H9 (cell line): Measurements from ENCODE around the gene FANCE. TPM values are rescaled to one million over a fixed set of nuclear protein-coding genes. Genes with fewer than 3 reads are reported as not detected.

Experiments used
- DNase-seq: peaks from one replicate; pipeline ENCODE4 v3.0.0-alpha.2; 2017
- H2AFZ ChIP-seq: one replicate; pipeline ENCODE4 v1.6.1; 2013; ENCODE audit warnings: mild to moderate bottlenecking, low read length, control low read depth, moderate library complexity
- H2AK5ac ChIP-seq: 2 replicates; pipeline ENCODE4 v1.6.1; 2013; ENCODE audit warnings: low read length, control low read depth, mixed read lengths; ENCODE audit not compliant: insufficient read length
- H2BK120ac ChIP-seq: one replicate; pipeline ENCODE4 v1.6.1; 2013; ENCODE audit warnings: low read depth, mild to moderate bottlenecking, low read length, control low read depth, inconsistent platforms; ENCODE audit not compliant: poor library complexity, severe bottlenecking
- H2BK12ac ChIP-seq: 2 replicates; pipeline ENCODE4 v1.6.1; 2013; ENCODE audit warnings: low read length, control low read depth, mixed read lengths, low read depth; ENCODE audit not compliant: insufficient read length
- H2BK15ac ChIP-seq: 2 replicates; pipeline ENCODE4 v1.6.1; 2013; ENCODE audit warnings: low read depth, low read length, control low read depth
- H2BK20ac ChIP-seq: one replicate; pipeline ENCODE4 v1.6.1; 2013; ENCODE audit warnings: low read depth, mild to moderate bottlenecking, low read length, control low read depth, inconsistent platforms; ENCODE audit not compliant: poor library complexity, severe bottlenecking
- H2BK5ac ChIP-seq: 2 replicates; pipeline ENCODE4 v1.6.1; 2013; ENCODE audit warnings: low read length, control low read depth, mixed read lengths; ENCODE audit not compliant: insufficient read length
- H3K14ac ChIP-seq: 2 replicates; pipeline ENCODE4 v1.6.1; 2013; ENCODE audit warnings: low read length, control low read depth; ENCODE audit not compliant: insufficient read depth
- H3K18ac ChIP-seq: 2 replicates; pipeline ENCODE4 v1.6.1; 2013; ENCODE audit warnings: low read depth, mild to moderate bottlenecking, mixed read lengths, low read length, control low read depth; ENCODE audit not compliant: insufficient read length
- H3K23ac ChIP-seq: 2 replicates; pipeline ENCODE4 v1.6.1; 2013; ENCODE audit warnings: low read length, control low read depth, mixed read lengths, low read depth; ENCODE audit not compliant: insufficient read length
- H3K23me2 ChIP-seq: 2 replicates; pipeline ENCODE4 v1.6.1; 2013; ENCODE audit warnings: low read depth, mild to moderate bottlenecking, mixed read lengths, low read length, control low read depth; ENCODE audit not compliant: insufficient read length, poor library complexity, severe bottlenecking
- H3K27ac ChIP-seq: 2 replicates; pipeline ENCODE4 v1.5.1; 2013; ENCODE audit warnings: low read length, control low read depth, mixed read lengths, low read depth; ENCODE audit not compliant: insufficient read length
- H3K27me3 ChIP-seq: 2 replicates; pipeline ENCODE4 v1.6.1; 2013; ENCODE audit warnings: low read length, control low read depth, inconsistent platforms; ENCODE audit not compliant: insufficient read depth
- H3K4ac ChIP-seq: 2 replicates; pipeline ENCODE4 v1.6.1; 2013; ENCODE audit warnings: low read depth, mild to moderate bottlenecking, control low read depth, inconsistent platforms, low read length, moderate library complexity
- H3K4me1 ChIP-seq: 2 replicates; pipeline ENCODE4 v1.6.1; 2013; ENCODE audit warnings: low read length, control low read depth, inconsistent platforms; ENCODE audit not compliant: insufficient read depth
- H3K4me2 ChIP-seq: 2 replicates; pipeline ENCODE4 v1.6.1; 2013; ENCODE audit warnings: low read length, control low read depth, mixed read lengths; ENCODE audit not compliant: insufficient read length, insufficient read depth
- H3K56ac ChIP-seq: 2 replicates; pipeline ENCODE4 v1.6.1; 2013; ENCODE audit warnings: low read depth, mild to moderate bottlenecking, mixed read lengths, low read length, control low read depth; ENCODE audit not compliant: insufficient read length
- H3K79me1 ChIP-seq: 2 replicates; pipeline ENCODE4 v1.6.1; 2013; ENCODE audit warnings: low read depth, mild to moderate bottlenecking, moderate library complexity, low read length, control low read depth, inconsistent platforms; ENCODE audit not compliant: insufficient read depth, poor library complexity, severe bottlenecking
- H3K79me2 ChIP-seq: 2 replicates; pipeline ENCODE4 v1.6.1; 2013; ENCODE audit warnings: low read length, control low read depth, inconsistent platforms; ENCODE audit not compliant: insufficient read depth
- H3K9ac ChIP-seq: 2 replicates; pipeline ENCODE4 v1.6.1; 2013; ENCODE audit warnings: low read length, control low read depth, mixed read lengths; ENCODE audit not compliant: insufficient read length; ENCODE audit errors: extremely low read depth
- H3K9me3 ChIP-seq: one replicate; pipeline ENCODE4 v1.6.1; 2013; ENCODE audit warnings: low read depth, low read length, inconsistent platforms; ENCODE audit not compliant: control insufficient read depth
- H3T11ph ChIP-seq: one replicate; pipeline ENCODE4 v1.6.1; 2013; ENCODE audit warnings: mild to moderate bottlenecking, low read length, control low read depth, inconsistent platforms
- H4K20me1 ChIP-seq: one replicate; pipeline ENCODE4 v1.6.1; 2013; ENCODE audit not compliant: control insufficient read depth, insufficient read length, insufficient read depth
- H4K5ac ChIP-seq: 2 replicates; pipeline ENCODE4 v1.6.1; 2013; ENCODE audit warnings: low read depth, mild to moderate bottlenecking, mixed read lengths, low read length, control low read depth; ENCODE audit not compliant: insufficient read length
- H4K8ac ChIP-seq: replicated peaks from 2 replicates; pipeline ENCODE4 v1.6.1; 2013; ENCODE audit warnings: low read length, control low read depth, mixed read lengths, low read depth; ENCODE audit not compliant: insufficient read length
- H4K91ac ChIP-seq: 2 replicates; pipeline ENCODE4 v1.6.1; 2013; ENCODE audit warnings: low read depth, mild to moderate bottlenecking, moderate library complexity, mixed read lengths, low read length, control low read depth; ENCODE audit not compliant: insufficient read length
- H3K27ac Mint-ChIP-seq, 3 experiments: 2 replicates in 2 of 3; 3 replicates in 1 of 3; pipeline ENCODE4 v1.8.0; 2020 to 2021; ENCODE audit warnings: mixed read lengths in 3 of 3, mild to moderate bottlenecking in 1 of 3, moderate library complexity in 1 of 3
- H3K27me3 Mint-ChIP-seq: 2 replicates; pipeline ENCODE4 v1.8.0; 2021; ENCODE audit warnings: low read depth, mild to moderate bottlenecking, moderate library complexity, mixed read lengths
- H3K36me3 Mint-ChIP-seq, 3 experiments: 2 replicates in 2 of 3; 3 replicates in 1 of 3; pipeline ENCODE4 v1.8.0; 2020 to 2021; ENCODE audit warnings: low read depth in 3 of 3, mixed read lengths in 3 of 3; ENCODE audit not compliant: insufficient read depth in 1 of 3
- H3K4me1 Mint-ChIP-seq, 2 experiments: 2 replicates each; pipeline ENCODE4 v1.8.0; 2020; ENCODE audit warnings: mixed read lengths in 2 of 2
- H3K4me3 Mint-ChIP-seq, 2 experiments: 2 replicates in 1 of 2; 3 replicates in 1 of 2; pipeline ENCODE4 v1.8.0; 2020 to 2021; ENCODE audit warnings: mild to moderate bottlenecking in 2 of 2, mixed read lengths in 2 of 2, moderate library complexity in 1 of 2
- H3K9me3 Mint-ChIP-seq, 2 experiments: 2 replicates in 1 of 2; 3 replicates in 1 of 2; pipeline ENCODE4 v1.8.0; 2020; ENCODE audit warnings: mild to moderate bottlenecking in 2 of 2, mixed read lengths in 2 of 2, moderate library complexity in 1 of 2
- CTCF ChIP-seq: fragments of 200-600 bp; sonication (generic); conservative IDR thresholded peaks from 3 replicates; pipeline ENCODE4 v1.8.0; 2021; ENCODE audit warnings: antibody characterized with exemption, mild to moderate bottlenecking
- WGBS: extraction: QIAGEN DNeasy Blood & Tissue Kit; methylation state at CpG from one replicate; pipeline ENCODE4 v1.1.7; 2013; ENCODE audit warnings: missing lambda C conversion rate, low lambda C conversion rate, mixed read lengths; ENCODE audit not compliant: insufficient read length; ENCODE audit errors: extremely low coverage; 5-methylcytosine and 5-hydroxymethylcytosine counted together
- total RNA-seq: library from RNA; stranded (reverse); gene quantifications from 2 replicates; pipeline ENCODE4 v1.2.1, GENCODE V29; 2021

The FANCE gene
- total RNA-seq, 1 experiment from 2014 or later: 8.4 TPM

GRCh38 chr6:35492974-35493284 lies 40.8 kb downstream of the FANCE start:
- WGBS: no CpG with 5 or more reads among the region's 7 CpGs
- peaks cover 13% of the 10 kb centered on the region for H3K27me3 Mint-ChIP-seq
- no peak overlapping the region for H2BK15ac ChIP-seq
- H2BK20ac ChIP-seq: no peak overlapping the region
- no peak overlapping the region for H3K14ac ChIP-seq
- H4K5ac ChIP-seq: no peak overlapping the region
- no peak overlapping the region for H2BK12ac ChIP-seq
- H3K27ac Mint-ChIP-seq: peak overlapping the region; percentile 7 to 68 (median 39); a peak in 3 of 7 replicates
- H3K79me1 ChIP-seq: no peaks in the 10 kb centered on the region
- DNase-seq: no peak
- no peaks in the 10 kb centered on the region for H3K9me3 Mint-ChIP-seq
- H3K23me2 ChIP-seq: peaks cover 16% of the 10 kb centered on the region
- H3K23ac ChIP-seq: no peak overlapping the region
- H4K91ac ChIP-seq: no peak overlapping the region
- H3K4ac ChIP-seq: no peak overlapping the region
- no peak overlapping the region for H3K9ac ChIP-seq
- H3K79me2 ChIP-seq: peaks cover 2% of the 10 kb centered on the region; the same call in 1 of the 2 replicates
- no peak for TF ChIP-seq CTCF
- peaks cover 15% of the 10 kb centered on the region; the same call in 1 of the 2 replicates for H3K4me1 ChIP-seq
- no peak overlapping the region for H3K56ac ChIP-seq
- H3K36me3 Mint-ChIP-seq: no peaks in the 10 kb centered on the region; a peak in 1 of 7 replicates
- H3T11ph ChIP-seq: no peak overlapping the region
- no peaks in the 10 kb centered on the region for H3K9me3 ChIP-seq
- H3K27me3 ChIP-seq: no peaks in the 10 kb centered on the region; the same call in 1 of the 2 replicates
- no peak overlapping the region for H2AFZ ChIP-seq
- H3K4me2 ChIP-seq: no peak overlapping the region
- peaks cover 59 to 67% of the 10 kb centered on the region in 2 experiments for H3K4me1 Mint-ChIP-seq
- peaks cover 3% of the 10 kb centered on the region for H4K20me1 ChIP-seq
- no peak overlapping the region for H2AK5ac ChIP-seq
- no peak overlapping the region for H3K27ac ChIP-seq
- peak overlapping the region in 1 of 2 experiments; percentile 58; a peak in 4 of 5 replicates for H3K4me3 Mint-ChIP-seq
- no peak overlapping the region for H2BK120ac ChIP-seq
- no peak overlapping the region for H3K18ac ChIP-seq
- H4K8ac ChIP-seq: no peak overlapping the region
- H2BK5ac ChIP-seq: no peak overlapping the region
